NB4 (cell line): ENCODE data around the gene SAG.

ENCODE experiments used
- POLR2A ChIP-seq: IDR thresholded peaks from 2 replicates; pipeline ENCODE4 v1.6.1; 2011; ENCODE audit warnings: mild to moderate bottlenecking; ENCODE audit not compliant: insufficient read length; ENCODE audit errors: extremely low read depth
- TF ChIP-seq, protein P1 (sequence below): IDR thresholded peaks from one replicate; pipeline ENCODE4 v1.5.1; 2012; ENCODE audit warnings: low read depth, low read length

DNA sequence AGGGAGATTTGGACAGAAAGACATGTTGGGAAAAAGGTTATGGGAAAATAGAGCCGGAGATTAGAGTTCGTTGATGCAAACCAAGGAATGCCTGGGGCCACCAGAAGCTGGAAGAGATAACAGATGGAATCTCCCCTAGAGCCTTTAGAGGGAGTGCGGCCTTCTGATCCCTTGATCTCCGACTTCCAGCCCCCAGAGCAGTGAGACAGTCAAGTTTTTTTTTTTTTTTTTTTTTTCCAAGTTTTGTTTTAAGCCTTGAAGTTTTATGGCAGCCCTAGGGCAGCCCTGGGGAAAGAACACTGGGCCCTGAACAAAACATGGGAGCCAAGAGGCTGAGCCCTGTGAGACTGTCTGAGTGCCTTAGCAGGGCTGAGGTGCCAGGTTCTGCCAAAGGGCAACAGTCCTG lies 53.2 kb downstream of the SAG start:
- TF ChIP-seq POLR2A, result no peak
- TF ChIP-seq, protein P1, sequence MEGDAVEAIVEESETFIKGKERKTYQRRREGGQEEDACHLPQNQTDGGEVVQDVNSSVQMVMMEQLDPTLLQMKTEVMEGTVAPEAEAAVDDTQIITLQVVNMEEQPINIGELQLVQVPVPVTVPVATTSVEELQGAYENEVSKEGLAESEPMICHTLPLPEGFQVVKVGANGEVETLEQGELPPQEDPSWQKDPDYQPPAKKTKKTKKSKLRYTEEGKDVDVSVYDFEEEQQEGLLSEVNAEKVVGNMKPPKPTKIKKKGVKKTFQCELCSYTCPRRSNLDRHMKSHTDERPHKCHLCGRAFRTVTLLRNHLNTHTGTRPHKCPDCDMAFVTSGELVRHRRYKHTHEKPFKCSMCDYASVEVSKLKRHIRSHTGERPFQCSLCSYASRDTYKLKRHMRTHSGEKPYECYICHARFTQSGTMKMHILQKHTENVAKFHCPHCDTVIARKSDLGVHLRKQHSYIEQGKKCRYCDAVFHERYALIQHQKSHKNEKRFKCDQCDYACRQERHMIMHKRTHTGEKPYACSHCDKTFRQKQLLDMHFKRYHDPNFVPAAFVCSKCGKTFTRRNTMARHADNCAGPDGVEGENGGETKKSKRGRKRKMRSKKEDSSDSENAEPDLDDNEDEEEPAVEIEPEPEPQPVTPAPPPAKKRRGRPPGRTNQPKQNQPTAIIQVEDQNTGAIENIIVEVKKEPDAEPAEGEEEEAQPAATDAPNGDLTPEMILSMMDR, result no peak
